H9 (cell line): Measurements from ENCODE around the gene CNBP. TPM values are rescaled to one million over a fixed set of nuclear protein-coding genes. Genes with fewer than 3 reads are reported as not detected.

Experiments used
- DNase-seq: peaks from one replicate; pipeline ENCODE4 v3.0.0-alpha.2; 2017
- H2AFZ ChIP-seq: one replicate; pipeline ENCODE4 v1.6.1; 2013; ENCODE audit warnings: mild to moderate bottlenecking, low read length, control low read depth, moderate library complexity
- H2AK5ac ChIP-seq: 2 replicates; pipeline ENCODE4 v1.6.1; 2013; ENCODE audit warnings: low read length, control low read depth, mixed read lengths; ENCODE audit not compliant: insufficient read length
- H2BK120ac ChIP-seq: one replicate; pipeline ENCODE4 v1.6.1; 2013; ENCODE audit warnings: low read depth, mild to moderate bottlenecking, low read length, control low read depth, inconsistent platforms; ENCODE audit not compliant: poor library complexity, severe bottlenecking
- H2BK12ac ChIP-seq: 2 replicates; pipeline ENCODE4 v1.6.1; 2013; ENCODE audit warnings: low read length, control low read depth, mixed read lengths, low read depth; ENCODE audit not compliant: insufficient read length
- H2BK15ac ChIP-seq: 2 replicates; pipeline ENCODE4 v1.6.1; 2013; ENCODE audit warnings: low read depth, low read length, control low read depth
- H2BK20ac ChIP-seq: one replicate; pipeline ENCODE4 v1.6.1; 2013; ENCODE audit warnings: low read depth, mild to moderate bottlenecking, low read length, control low read depth, inconsistent platforms; ENCODE audit not compliant: poor library complexity, severe bottlenecking
- H2BK5ac ChIP-seq: 2 replicates; pipeline ENCODE4 v1.6.1; 2013; ENCODE audit warnings: low read length, control low read depth, mixed read lengths; ENCODE audit not compliant: insufficient read length
- H3K14ac ChIP-seq: 2 replicates; pipeline ENCODE4 v1.6.1; 2013; ENCODE audit warnings: low read length, control low read depth; ENCODE audit not compliant: insufficient read depth
- H3K18ac ChIP-seq: 2 replicates; pipeline ENCODE4 v1.6.1; 2013; ENCODE audit warnings: low read depth, mild to moderate bottlenecking, mixed read lengths, low read length, control low read depth; ENCODE audit not compliant: insufficient read length
- H3K23ac ChIP-seq: 2 replicates; pipeline ENCODE4 v1.6.1; 2013; ENCODE audit warnings: low read length, control low read depth, mixed read lengths, low read depth; ENCODE audit not compliant: insufficient read length
- H3K23me2 ChIP-seq: 2 replicates; pipeline ENCODE4 v1.6.1; 2013; ENCODE audit warnings: low read depth, mild to moderate bottlenecking, mixed read lengths, low read length, control low read depth; ENCODE audit not compliant: insufficient read length, poor library complexity, severe bottlenecking
- H3K27ac ChIP-seq: 2 replicates; pipeline ENCODE4 v1.5.1; 2013; ENCODE audit warnings: low read length, control low read depth, mixed read lengths, low read depth; ENCODE audit not compliant: insufficient read length
- H3K27me3 ChIP-seq: 2 replicates; pipeline ENCODE4 v1.6.1; 2013; ENCODE audit warnings: low read length, control low read depth, inconsistent platforms; ENCODE audit not compliant: insufficient read depth
- H3K4ac ChIP-seq: 2 replicates; pipeline ENCODE4 v1.6.1; 2013; ENCODE audit warnings: low read depth, mild to moderate bottlenecking, control low read depth, inconsistent platforms, low read length, moderate library complexity
- H3K4me1 ChIP-seq: 2 replicates; pipeline ENCODE4 v1.6.1; 2013; ENCODE audit warnings: low read length, control low read depth, inconsistent platforms; ENCODE audit not compliant: insufficient read depth
- H3K4me2 ChIP-seq: 2 replicates; pipeline ENCODE4 v1.6.1; 2013; ENCODE audit warnings: low read length, control low read depth, mixed read lengths; ENCODE audit not compliant: insufficient read length, insufficient read depth
- H3K56ac ChIP-seq: 2 replicates; pipeline ENCODE4 v1.6.1; 2013; ENCODE audit warnings: low read depth, mild to moderate bottlenecking, mixed read lengths, low read length, control low read depth; ENCODE audit not compliant: insufficient read length
- H3K79me1 ChIP-seq: 2 replicates; pipeline ENCODE4 v1.6.1; 2013; ENCODE audit warnings: low read depth, mild to moderate bottlenecking, moderate library complexity, low read length, control low read depth, inconsistent platforms; ENCODE audit not compliant: insufficient read depth, poor library complexity, severe bottlenecking
- H3K79me2 ChIP-seq: 2 replicates; pipeline ENCODE4 v1.6.1; 2013; ENCODE audit warnings: low read length, control low read depth, inconsistent platforms; ENCODE audit not compliant: insufficient read depth
- H3K9ac ChIP-seq: 2 replicates; pipeline ENCODE4 v1.6.1; 2013; ENCODE audit warnings: low read length, control low read depth, mixed read lengths; ENCODE audit not compliant: insufficient read length; ENCODE audit errors: extremely low read depth
- H3K9me3 ChIP-seq: one replicate; pipeline ENCODE4 v1.6.1; 2013; ENCODE audit warnings: low read depth, low read length, inconsistent platforms; ENCODE audit not compliant: control insufficient read depth
- H3T11ph ChIP-seq: one replicate; pipeline ENCODE4 v1.6.1; 2013; ENCODE audit warnings: mild to moderate bottlenecking, low read length, control low read depth, inconsistent platforms
- H4K20me1 ChIP-seq: one replicate; pipeline ENCODE4 v1.6.1; 2013; ENCODE audit not compliant: control insufficient read depth, insufficient read length, insufficient read depth
- H4K5ac ChIP-seq: 2 replicates; pipeline ENCODE4 v1.6.1; 2013; ENCODE audit warnings: low read depth, mild to moderate bottlenecking, mixed read lengths, low read length, control low read depth; ENCODE audit not compliant: insufficient read length
- H4K8ac ChIP-seq: replicated peaks from 2 replicates; pipeline ENCODE4 v1.6.1; 2013; ENCODE audit warnings: low read length, control low read depth, mixed read lengths, low read depth; ENCODE audit not compliant: insufficient read length
- H4K91ac ChIP-seq: 2 replicates; pipeline ENCODE4 v1.6.1; 2013; ENCODE audit warnings: low read depth, mild to moderate bottlenecking, moderate library complexity, mixed read lengths, low read length, control low read depth; ENCODE audit not compliant: insufficient read length
- H3K27ac Mint-ChIP-seq, 3 experiments: 2 replicates in 2 of 3; 3 replicates in 1 of 3; pipeline ENCODE4 v1.8.0; 2020 to 2021; ENCODE audit warnings: mixed read lengths in 3 of 3, mild to moderate bottlenecking in 1 of 3, moderate library complexity in 1 of 3
- H3K27me3 Mint-ChIP-seq: 2 replicates; pipeline ENCODE4 v1.8.0; 2021; ENCODE audit warnings: low read depth, mild to moderate bottlenecking, moderate library complexity, mixed read lengths
- H3K36me3 Mint-ChIP-seq, 3 experiments: 2 replicates in 2 of 3; 3 replicates in 1 of 3; pipeline ENCODE4 v1.8.0; 2020 to 2021; ENCODE audit warnings: low read depth in 3 of 3, mixed read lengths in 3 of 3; ENCODE audit not compliant: insufficient read depth in 1 of 3
- H3K4me1 Mint-ChIP-seq, 2 experiments: 2 replicates each; pipeline ENCODE4 v1.8.0; 2020; ENCODE audit warnings: mixed read lengths in 2 of 2
- H3K4me3 Mint-ChIP-seq, 2 experiments: 2 replicates in 1 of 2; 3 replicates in 1 of 2; pipeline ENCODE4 v1.8.0; 2020 to 2021; ENCODE audit warnings: mild to moderate bottlenecking in 2 of 2, mixed read lengths in 2 of 2, moderate library complexity in 1 of 2
- H3K9me3 Mint-ChIP-seq, 2 experiments: 2 replicates in 1 of 2; 3 replicates in 1 of 2; pipeline ENCODE4 v1.8.0; 2020; ENCODE audit warnings: mild to moderate bottlenecking in 2 of 2, mixed read lengths in 2 of 2, moderate library complexity in 1 of 2
- CTCF ChIP-seq: fragments of 200-600 bp; sonication (generic); conservative IDR thresholded peaks from 3 replicates; pipeline ENCODE4 v1.8.0; 2021; ENCODE audit warnings: antibody characterized with exemption, mild to moderate bottlenecking
- WGBS: extraction: QIAGEN DNeasy Blood & Tissue Kit; methylation state at CpG from one replicate; pipeline ENCODE4 v1.1.7; 2013; ENCODE audit warnings: missing lambda C conversion rate, low lambda C conversion rate, mixed read lengths; ENCODE audit not compliant: insufficient read length; ENCODE audit errors: extremely low coverage; 5-methylcytosine and 5-hydroxymethylcytosine counted together
- total RNA-seq: library from RNA; stranded (reverse); gene quantifications from 2 replicates; pipeline ENCODE4 v1.2.1, GENCODE V29; 2021

The CNBP gene
- total RNA-seq, 1 experiment from 2014 or later, result 433 TPM

- Histone ChIP-seq H3K4me2 (no peak overlapping the region), H3K79me1 (no peaks in the 10 kb centered on the region), H2AK5ac (no peak overlapping the region), H3K4ac (no peak overlapping the region; the same call in 1 of the 2 replicates), H3K23me2 (no peaks in the 10 kb centered on the region), H4K8ac (no peak overlapping the region), H4K91ac (no peak overlapping the region), H2BK12ac (no peak overlapping the region), H3K14ac (no peak overlapping the region), H3K27ac (no peak overlapping the region), H3K9ac (no peak overlapping the region), H3K79me2 (no peaks in the 10 kb centered on the region), H2BK20ac (peak overlapping the region; percentile 60), H3T11ph (no peak overlapping the region), H3K18ac (no peak overlapping the region), H2BK5ac (no peak overlapping the region), H3K23ac (no peak overlapping the region), H3K9me3 (no peaks in the 10 kb centered on the region), H3K27me3 (no peaks in the 10 kb centered on the region), H2BK15ac (no peak overlapping the region), H2BK120ac (no peak overlapping the region), H4K5ac (no peak overlapping the region), H3K4me1 (no peaks in the 10 kb centered on the region), H3K56ac (no peak overlapping the region), H2AFZ (no peak overlapping the region), H4K20me1 (no peaks in the 10 kb centered on the region)
- peak; percentile 30 for DNase-seq
- Mint-ChIP-seq H3K27me3 (no peaks in the 10 kb centered on the region), H3K4me1 (no peaks in the 10 kb centered on the region), H3K4me3 (no peak overlapping the region), H3K36me3 (no peaks in the 10 kb centered on the region), H3K27ac (peak overlapping the region in 1 of 3 experiments; percentile 33; a peak in 2 of 7 replicates), H3K9me3 (no peaks in the 10 kb centered on the region)
- no CpG with 5 or more reads among the region's 6 CpGs for whole genome bisulfite sequencing
- TF ChIP-seq CTCF, result no peak
These were observed 28.1 kb upstream of the CNBP start for GRCh38 chr3:129211772-129212171.
